OCI-M2 (cell line): Measurements from ENCODE around the gene CYP11A1.
"Not testable (repeated sequence)": the region's sequence is repeated elsewhere in the genome, so short reads cannot be mapped to it uniquely, and the experiment has no call there.

Experiments used
- DNase-seq: peaks from one replicate; lab custom pipeline; 2025; ENCODE audit not compliant: unreplicated experiment; lab: John Stamatoyannopoulos, UW

Gene CYP11A1

GRCh38 chr15:74400915-74401757 lies 33.7 kb upstream of the CYP11A1 start:
- DNase-seq, result no peak

- DNase-seq, result no peak
Observed at GRCh38 chr15:74400313-74400860, 32.9 kb upstream of the CYP11A1 start.

GRCh38 chr15:74399511-74400312 lies 32.3 kb upstream of the CYP11A1 start:
- no peak for DNase-seq

- no peak for DNase-seq
Observed at GRCh38 chr15:74399100-74399499, 31.7 kb upstream of the CYP11A1 start.

- DNase-seq, result no peak
Observed at GRCh38 chr15:74398183-74398582, 30.7 kb upstream of the CYP11A1 start.

GRCh38 chr15:74397239-74398068 lies 30.0 kb upstream of the CYP11A1 start:
- no peak for DNase-seq

- no peak for DNase-seq
Observed at GRCh38 chr15:74396445-74397238, 29.2 kb upstream of the CYP11A1 start.

GRCh38 chr15:74396146-74396438 lies 28.6 kb upstream of the CYP11A1 start:
- DNase-seq, result no peak

GRCh38 chr15:74395319-74396145 lies 28.1 kb upstream of the CYP11A1 start:
- no peak for DNase-seq

- no peak for DNase-seq
Observed at GRCh38 chr15:74394090-74394846, 26.8 kb upstream of the CYP11A1 start.

- no peak for DNase-seq
Observed at GRCh38 chr15:74393423-74393822, 26.0 kb upstream of the CYP11A1 start.

- no peak for DNase-seq
Observed at GRCh38 chr15:74392902-74393301, 25.5 kb upstream of the CYP11A1 start.

GRCh38 chr15:74392451-74392830 lies 25.0 kb upstream of the CYP11A1 start:
- DNase-seq, result no peak

- DNase-seq, result no peak
Observed at GRCh38 chr15:74391582-74392450, 24.4 kb upstream of the CYP11A1 start.

- DNase-seq, result no peak
Observed at GRCh38 chr15:74390647-74391288, 23.3 kb upstream of the CYP11A1 start.

- DNase-seq, result not testable (repeated sequence)
Observed at GRCh38 chr15:74390049-74390646, 22.7 kb upstream of the CYP11A1 start.
